NCI-H446 treated with DMSO at 0.1 percent for 48 hours (cell line): Measurements from ENCODE around the gene POC1A.

Source experiments
- DNase-seq: peaks from one replicate; lab custom pipeline; 2025; lab: John Stamatoyannopoulos, UW

Gene POC1A

GRCh38 chr3:52104684-52105640, 49.3 kb downstream of the POC1A start:
- no peak for DNase-seq

- DNase-seq, result no peak
Observed at GRCh38 chr3:52102934-52103333, 51.3 kb downstream of the POC1A start.

- DNase-seq, result no peak
Observed at GRCh38 chr3:52099001-52099401, 55.2 kb downstream of the POC1A start.

GRCh38 chr3:52097851-52098507, 56.2 kb downstream of the POC1A start:
- no peak for DNase-seq

- no peak for DNase-seq
Observed at GRCh38 chr3:52095990-52096775, 58.0 kb downstream of the POC1A start.

- DNase-seq, result no peak
Observed at GRCh38 chr3:52094571-52095485, 59.4 kb downstream of the POC1A start.

- DNase-seq, result no peak
Observed at GRCh38 chr3:52093756-52094545, 60.3 kb downstream of the POC1A start.

GRCh38 chr3:52092891-52093290, 61.3 kb downstream of the POC1A start:
- no peak for DNase-seq

GRCh38 chr3:52092271-52092660, 62.0 kb downstream of the POC1A start:
- DNase-seq, result no peak

GRCh38 chr3:52091586-52092270, 62.5 kb downstream of the POC1A start:
- no peak for DNase-seq

- DNase-seq, result no peak
Observed at GRCh38 chr3:52090933-52091468, 63.2 kb downstream of the POC1A start.

GRCh38 chr3:52090131-52090932, 63.9 kb downstream of the POC1A start:
- no peak for DNase-seq

- DNase-seq, result no peak
Observed at GRCh38 chr3:52089691-52090090, 64.5 kb downstream of the POC1A start.

- DNase-seq, result no peak
Observed at GRCh38 chr3:52088445-52089367, 65.5 kb downstream of the POC1A start.

GRCh38 chr3:52087731-52088130, 66.5 kb downstream of the POC1A start:
- no peak for DNase-seq

- DNase-seq, result no peak
Observed at GRCh38 chr3:52086976-52087663, 67.1 kb downstream of the POC1A start.

GRCh38 chr3:52086461-52086860, 67.8 kb downstream of the POC1A start:
- no peak for DNase-seq
